ENCODE data around the gene C15orf61. TPM values are rescaled to one million over a fixed set of nuclear protein-coding genes. Genes with fewer than 3 reads are reported as not detected.

C15orf61 gene
- total RNA-seq: 4.7 TPM
- polyA plus RNA-seq (ENCODE audit: insufficient read depth in 1 of 8, insufficient read length in 8 of 8, low replicate concordance in 1 of 8): 1 to 10 TPM; 5.9 to 8.2 (median 6.4) TPM
- long read RNA-seq, donor 1, full-length matches to known transcripts: 2 of 2 reads
- long read RNA-seq, donor 1, partial matches to known transcripts: 0 of 2 reads
- long read RNA-seq, donor 1, other reads (novel, unspliced or antisense): 0 of 2 reads
- long read RNA-seq, donor 2: 0 reads
- long read RNA-seq, donor 3, full-length matches to known transcripts: 15 of 15 reads
- long read RNA-seq, donor 3, partial matches to known transcripts: 0 of 15 reads
- long read RNA-seq, donor 3, other reads (novel, unspliced or antisense): 0 of 15 reads
- long read RNA-seq, donor 4, full-length matches to known transcripts: 12 of 12 reads
- long read RNA-seq, donor 4, partial matches to known transcripts: 0 of 12 reads
- long read RNA-seq, donor 4, other reads (novel, unspliced or antisense): 0 of 12 reads
- long read RNA-seq, donor 5, full-length matches to known transcripts: 52 of 52 reads
- long read RNA-seq, donor 5, partial matches to known transcripts: 0 of 52 reads
- long read RNA-seq, donor 5, other reads (novel, unspliced or antisense): 0 of 52 reads
- long read RNA-seq, donor 6, full-length matches to known transcripts: 34 of 34 reads
- long read RNA-seq, donor 6, partial matches to known transcripts: 0 of 34 reads
- long read RNA-seq, donor 6, other reads (novel, unspliced or antisense): 0 of 34 reads
- long read RNA-seq, donor 7, full-length matches to known transcripts: 21 of 21 reads
- long read RNA-seq, donor 7, partial matches to known transcripts: 0 of 21 reads
- long read RNA-seq, donor 7, other reads (novel, unspliced or antisense): 0 of 21 reads
- long read RNA-seq, donor 8, full-length matches to known transcripts: 25 of 25 reads
- long read RNA-seq, donor 8, partial matches to known transcripts: 0 of 25 reads
- long read RNA-seq, donor 8, other reads (novel, unspliced or antisense): 0 of 25 reads
- long read RNA-seq, donor 9, full-length matches to known transcripts: 24 of 24 reads
- long read RNA-seq, donor 9, partial matches to known transcripts: 0 of 24 reads
- long read RNA-seq, donor 9, other reads (novel, unspliced or antisense): 0 of 24 reads
- long read RNA-seq, donor 10, full-length matches to known transcripts: 29 of 29 reads
- long read RNA-seq, donor 10, partial matches to known transcripts: 0 of 29 reads
- long read RNA-seq, donor 10, other reads (novel, unspliced or antisense): 0 of 29 reads
- long read RNA-seq, donor 11, full-length matches to known transcripts: 23 of 23 reads
- long read RNA-seq, donor 11, partial matches to known transcripts: 0 of 23 reads
- long read RNA-seq, donor 11, other reads (novel, unspliced or antisense): 0 of 23 reads

GRCh38 chr15:67521029-67521782 is at the start of gene C15orf61:
Gene C15orf61, plus strand, starts transcription at chr15:67521131. Its CDS starts 118 bp downstream, at chr15:67521249.
- Histone ChIP-seq H3K27ac (ENCODE audit: low read length) (peak within 1 kb of the TSS; percentile 98), H3K36me3 (ENCODE audit: control insufficient read depth, insufficient read depth, low read length) (no peaks in the 10 kb centered on the region), H3K27me3 (ENCODE audit: control insufficient read depth, insufficient read depth, low read length) (no peaks in the 10 kb centered on the region), H3K9me3 (replicated peaks; ENCODE audit: control insufficient read depth, low read depth, low read length) (no peaks in the 10 kb centered on the region), H3K4me3 (ENCODE audit: low read length) (peak within 1 kb of the TSS; percentile 94), H3K4me1 (ENCODE audit: control insufficient read depth, insufficient read depth, low read length) (peaks cover 4% of the 10 kb centered on the region)
- peak; percentile 94 for DNase-seq
- under 1% methylated on average over 93 of the region's 94 CpGs for WGBS (ENCODE audit: insufficient coverage)

GRCh38 chr15:67472957-67473356 is 48.0 kb upstream of the C15orf61 start:
- no CpG with 5 or more reads among the region's 1 CpG for WGBS (ENCODE audit: insufficient coverage)
- Histone ChIP-seq H3K27ac (ENCODE audit: low read length) (no peak overlapping the region), H3K36me3 (ENCODE audit: control insufficient read depth, insufficient read depth, low read length) (no peaks in the 10 kb centered on the region), H3K4me3 (ENCODE audit: low read length) (no peak overlapping the region), H3K27me3 (ENCODE audit: control insufficient read depth, insufficient read depth, low read length) (no peaks in the 10 kb centered on the region), H3K9me3 (replicated peaks; ENCODE audit: control insufficient read depth, low read depth, low read length) (no peaks in the 10 kb centered on the region), H3K4me1 (ENCODE audit: control insufficient read depth, insufficient read depth, low read length) (peaks cover 2% of the 10 kb centered on the region)
- DNase-seq: no peak

DNA sequence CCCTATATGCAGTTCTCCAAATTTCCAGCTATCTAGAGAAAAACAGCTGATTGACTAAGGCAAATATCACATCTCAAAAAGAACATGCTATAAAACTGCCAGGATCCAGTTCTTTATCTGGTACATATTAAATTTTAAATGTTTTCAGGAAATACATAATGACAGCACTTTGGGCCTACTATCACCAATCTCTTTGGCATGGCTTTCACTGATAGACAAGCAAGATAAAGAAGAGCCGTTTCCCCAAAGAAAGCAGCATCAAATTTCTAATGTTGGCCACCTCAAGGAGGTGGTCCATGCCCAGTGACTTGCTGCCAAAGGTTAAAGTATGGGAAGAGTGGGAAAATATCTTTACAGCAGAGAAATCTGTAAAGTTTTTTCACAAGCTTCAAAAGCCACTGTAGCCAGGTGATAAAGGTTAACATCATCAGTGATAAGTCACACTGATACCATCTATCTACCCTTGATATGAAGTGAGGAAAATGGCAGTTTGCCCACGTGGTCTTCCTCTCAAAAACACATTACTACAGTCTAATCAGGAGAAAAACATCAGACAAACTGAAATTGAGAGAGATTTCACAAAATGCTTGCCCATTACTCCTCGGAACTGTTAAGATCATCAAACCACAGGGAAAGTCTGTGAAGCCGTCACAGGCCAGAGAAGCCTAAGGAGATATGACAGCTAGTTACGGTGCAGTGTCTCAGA is 46.4 kb upstream of the C15orf61 start:
- Histone ChIP-seq H3K4me3 (ENCODE audit: low read length) (no peak overlapping the region), H3K27ac (ENCODE audit: low read length) (no peak overlapping the region), H3K36me3 (ENCODE audit: control insufficient read depth, insufficient read depth, low read length) (no peaks in the 10 kb centered on the region), H3K4me1 (ENCODE audit: control insufficient read depth, insufficient read depth, low read length) (no peaks in the 10 kb centered on the region), H3K9me3 (replicated peaks; ENCODE audit: control insufficient read depth, low read depth, low read length) (no peaks in the 10 kb centered on the region), H3K27me3 (ENCODE audit: control insufficient read depth, insufficient read depth, low read length) (no peaks in the 10 kb centered on the region)
- 92% methylated on average over 3 of the region's 5 CpGs for WGBS (ENCODE audit: insufficient coverage)
- no peak for DNase-seq

GRCh38 chr15:67479781-67480505 is 41.0 kb upstream of the C15orf61 start:
- peaks cover 5% of the 10 kb centered on the region for H3K4me1 ChIP-seq (ENCODE audit: control insufficient read depth, insufficient read depth, low read length)

GRCh38 chr15:67480741-67481140 is 40.2 kb upstream of the C15orf61 start:
- WGBS (ENCODE audit: insufficient coverage): no CpG with 5 or more reads among the region's 1 CpG
- peak; percentile 23 for DNase-seq
- no peaks in the 10 kb centered on the region for H3K27me3 ChIP-seq (ENCODE audit: control insufficient read depth, insufficient read depth, low read length)
- H3K36me3 ChIP-seq (ENCODE audit: control insufficient read depth, insufficient read depth, low read length): no peaks in the 10 kb centered on the region
- H3K4me1 ChIP-seq (ENCODE audit: control insufficient read depth, insufficient read depth, low read length): peaks cover 5% of the 10 kb centered on the region
- H3K9me3 ChIP-seq (replicated peaks; ENCODE audit: control insufficient read depth, low read depth, low read length): no peaks in the 10 kb centered on the region
- H3K4me3 ChIP-seq (ENCODE audit: low read length): no peak overlapping the region
- H3K27ac ChIP-seq (ENCODE audit: low read length): no peak overlapping the region

More at GRCh38 chr15:67479781-67480505, 41.0 kb upstream of the C15orf61 start:
- DNase-seq: peak; percentile 91
- WGBS (ENCODE audit: insufficient coverage): no CpG with 5 or more reads among the region's 5 CpGs
- Histone ChIP-seq H3K9me3 (replicated peaks; ENCODE audit: control insufficient read depth, low read depth, low read length) (no peaks in the 10 kb centered on the region), H3K4me3 (ENCODE audit: low read length) (no peak overlapping the region), H3K27ac (ENCODE audit: low read length) (peak overlapping the region; percentile 49), H3K27me3 (ENCODE audit: control insufficient read depth, insufficient read depth, low read length) (no peaks in the 10 kb centered on the region), H3K36me3 (ENCODE audit: control insufficient read depth, insufficient read depth, low read length) (no peaks in the 10 kb centered on the region)

DNA sequence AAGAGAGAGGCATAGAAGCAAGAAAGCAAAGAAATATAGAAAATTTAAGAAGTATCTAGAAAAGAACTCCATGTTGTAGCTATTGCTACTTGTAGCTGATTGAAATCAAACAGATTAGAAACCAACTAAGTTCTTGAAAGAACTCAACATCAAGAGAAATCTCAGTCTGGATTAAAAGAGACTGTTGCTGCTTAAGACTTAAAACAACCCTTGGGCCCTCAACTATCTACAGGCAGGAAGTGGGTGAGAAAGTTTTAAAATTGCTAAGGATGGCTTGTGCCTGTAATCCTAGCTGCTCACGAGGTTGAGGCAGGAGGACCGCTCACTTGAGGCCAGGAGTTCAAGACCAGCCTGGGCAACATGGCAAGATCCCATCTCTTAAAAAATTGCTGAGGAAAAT is 39.3 kb upstream of the C15orf61 start:
- Histone ChIP-seq H3K36me3 (ENCODE audit: control insufficient read depth, insufficient read depth, low read length) (no peaks in the 10 kb centered on the region), H3K27ac (ENCODE audit: low read length) (no peak overlapping the region), H3K4me1 (ENCODE audit: control insufficient read depth, insufficient read depth, low read length) (peaks cover 5% of the 10 kb centered on the region), H3K27me3 (ENCODE audit: control insufficient read depth, insufficient read depth, low read length) (no peaks in the 10 kb centered on the region), H3K9me3 (replicated peaks; ENCODE audit: control insufficient read depth, low read depth, low read length) (no peaks in the 10 kb centered on the region), H3K4me3 (ENCODE audit: low read length) (no peak overlapping the region)
- DNase-seq: no peak
- WGBS (ENCODE audit: insufficient coverage): no CpG with 5 or more reads among the region's 2 CpGs

DNA sequence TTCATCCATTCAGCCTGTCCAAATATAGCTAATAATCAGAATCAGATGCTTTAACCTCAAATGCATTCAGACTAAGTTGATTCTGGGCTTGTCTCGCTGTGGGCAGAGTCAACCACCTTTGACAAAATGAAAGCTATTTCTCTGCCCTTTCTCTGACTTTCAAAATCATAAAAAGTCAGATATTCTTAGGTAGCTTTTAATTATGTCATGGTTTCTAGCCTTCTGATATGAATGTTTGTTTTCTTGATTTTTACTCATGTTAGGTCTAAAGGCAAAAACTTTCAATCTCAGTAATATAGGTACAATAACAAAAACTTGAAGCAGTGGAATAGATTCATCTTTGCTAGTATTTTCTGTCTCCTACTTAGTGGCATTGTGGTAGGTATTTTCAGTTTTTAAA is 25.3 kb upstream of the C15orf61 start:
- H3K4me1 ChIP-seq (ENCODE audit: control insufficient read depth, insufficient read depth, low read length): no peaks in the 10 kb centered on the region
- no peaks in the 10 kb centered on the region for H3K9me3 ChIP-seq (replicated peaks; ENCODE audit: control insufficient read depth, low read depth, low read length)
- no peak for DNase-seq
- H3K4me3 ChIP-seq (ENCODE audit: low read length): no peak overlapping the region
- no CpG with 5 or more reads among the region's 1 CpG for WGBS (ENCODE audit: insufficient coverage)
- H3K27ac ChIP-seq (ENCODE audit: low read length): no peak overlapping the region
- no peaks in the 10 kb centered on the region for H3K27me3 ChIP-seq (ENCODE audit: control insufficient read depth, insufficient read depth, low read length)
- H3K36me3 ChIP-seq (ENCODE audit: control insufficient read depth, insufficient read depth, low read length): no peaks in the 10 kb centered on the region

DNA sequence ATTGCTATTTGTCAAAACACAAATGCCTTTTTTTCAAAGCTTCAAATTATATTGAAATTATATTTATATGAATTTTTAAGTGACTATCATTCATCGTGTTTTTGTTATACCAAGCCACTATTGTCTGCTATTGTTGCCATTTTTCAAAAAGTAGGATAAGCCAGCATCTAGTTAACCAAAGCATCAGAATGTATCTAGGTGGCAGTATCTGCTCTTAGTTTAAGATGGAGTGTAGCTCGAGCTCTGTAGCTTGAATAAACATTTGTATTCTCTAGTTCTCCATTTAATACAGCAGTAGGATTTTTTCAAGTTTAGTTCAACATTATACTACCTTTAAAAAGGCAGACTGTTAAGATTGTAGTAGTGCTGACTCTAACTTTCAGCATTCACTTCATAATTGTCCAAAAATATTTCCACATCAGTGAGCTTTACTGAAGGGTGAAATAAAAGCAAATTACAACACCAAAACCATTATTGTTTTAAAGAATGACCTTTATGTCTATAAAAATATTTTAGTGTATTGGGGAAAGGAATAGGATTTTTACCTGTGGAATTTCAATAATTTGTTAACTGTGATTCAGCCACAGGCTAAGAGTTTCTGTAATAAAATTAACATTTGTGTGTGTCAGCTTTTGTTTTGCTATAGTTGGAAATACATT is 19.6 kb upstream of the C15orf61 start:
- Histone ChIP-seq H3K27ac (ENCODE audit: low read length) (no peak overlapping the region), H3K36me3 (ENCODE audit: control insufficient read depth, insufficient read depth, low read length) (no peaks in the 10 kb centered on the region), H3K27me3 (ENCODE audit: control insufficient read depth, insufficient read depth, low read length) (no peaks in the 10 kb centered on the region), H3K9me3 (replicated peaks; ENCODE audit: control insufficient read depth, low read depth, low read length) (no peaks in the 10 kb centered on the region), H3K4me1 (ENCODE audit: control insufficient read depth, insufficient read depth, low read length) (no peaks in the 10 kb centered on the region), H3K4me3 (ENCODE audit: low read length) (no peak overlapping the region)
- no CpG with 5 or more reads among the region's 2 CpGs for WGBS (ENCODE audit: insufficient coverage)
- DNase-seq: peak; percentile 56

Measured in muscle of leg (tissue), 16 donors.